Measurements from ENCODE around the gene SRSF10. TPM values are rescaled to one million over a fixed set of nuclear protein-coding genes. Genes with fewer than 3 reads are reported as not detected.
"Not testable (repeated sequence)": the region's sequence is repeated elsewhere in the genome, so short reads cannot be mapped to it uniquely, and the experiment has no call there.

Gene SRSF10
- total RNA-seq, 8 experiments from 2014 or later = 101 to 230 (median 169) TPM

DNA sequence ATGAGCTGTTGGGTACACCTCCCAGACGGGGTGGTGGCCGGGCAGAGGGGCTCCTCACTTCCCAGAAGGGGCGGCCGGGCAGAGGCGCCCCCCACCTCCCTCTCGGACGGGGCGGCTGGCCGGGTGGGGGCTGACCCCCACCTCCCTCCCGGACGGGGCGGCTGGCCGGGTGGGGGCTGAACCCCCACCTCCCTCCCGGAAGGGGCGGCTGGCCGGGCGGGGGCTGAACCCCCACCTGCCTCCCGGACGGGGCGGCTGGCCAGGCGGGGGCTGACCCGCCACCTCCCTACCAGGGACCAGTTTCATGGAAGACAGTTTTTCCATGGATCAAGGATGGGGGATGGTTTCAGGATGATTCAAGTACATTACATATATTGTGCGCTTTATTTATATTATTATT is 6.9 kb upstream of the SRSF10 start:
- H3K4me3 ChIP-seq; H3K4me1 ChIP-seq (replicated peaks in 1 of 2); in situ Hi-C loops (cut with MboI; ENCODE audit: low pct_unique_long_range_greater_than_20kb in 2 of 9, low sequenced_read_pairs in 9 of 9, unreplicated experiment in 9 of 9); H3K27ac ChIP-seq; ATAC-seq (replicated peaks in 6 of 8): not testable (repeated sequence)
- 100% methylated on average over 1 to 4 of the region's 23 CpGs; no CpG with 5 or more reads in 7 of the 10 experiments for WGBS, 10 experiments

DNA sequence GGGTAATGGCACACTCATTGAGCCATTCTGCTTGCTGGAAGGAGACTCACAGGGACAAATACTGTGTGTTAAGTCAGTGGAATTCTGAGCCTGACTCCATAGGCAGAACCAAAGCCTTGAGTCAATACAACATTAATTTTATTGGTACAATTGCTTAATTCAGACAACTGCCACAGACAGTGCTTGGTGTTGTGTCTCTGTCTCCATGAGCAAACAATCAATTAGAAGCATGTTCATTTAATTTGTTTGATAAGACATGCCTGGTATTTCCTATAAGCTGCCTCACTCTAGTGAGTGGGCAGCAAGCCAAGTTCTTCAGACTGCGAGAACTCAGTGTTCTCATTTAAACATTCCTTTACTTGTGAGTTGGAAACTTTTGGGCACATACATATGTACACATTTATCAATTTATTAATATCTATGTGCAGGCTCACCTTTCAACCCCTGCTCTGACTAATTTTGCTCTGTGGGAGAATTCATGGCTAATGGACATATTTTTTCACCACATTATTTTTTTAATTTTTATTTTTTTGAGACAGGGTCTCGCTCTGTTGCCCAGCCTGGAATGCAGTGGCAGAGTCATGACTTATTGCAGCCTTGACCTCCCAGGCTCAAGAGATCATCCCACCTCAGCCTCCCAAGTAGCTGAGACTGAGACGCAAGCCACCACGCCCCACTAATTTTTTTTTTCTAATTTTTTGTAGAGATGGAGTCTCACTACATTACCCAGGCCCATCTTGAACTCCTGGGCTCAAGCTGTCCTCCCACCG is 4.5 kb upstream of the SRSF10 start:
- WGBS, 10 experiments = 0 to 100% (median 87%) methylated on average over 1 to 5 of the region's 5 CpGs
- ATAC-seq (replicated peaks in 6 of 8) = peak in 1 of 8 experiments; percentile 34
- Histone ChIP-seq H3K4me3 (no peak overlapping the region), H3K4me1 (replicated peaks in 1 of 2) (peaks cover 4 to 8% of the 10 kb centered on the region in 2 donors), H3K27ac (no peak overlapping the region)
- in situ Hi-C loops (cut with MboI; ENCODE audit: low pct_unique_long_range_greater_than_20kb in 2 of 9, low sequenced_read_pairs in 9 of 9, unreplicated experiment in 9 of 9) = no loop called here

DNA sequence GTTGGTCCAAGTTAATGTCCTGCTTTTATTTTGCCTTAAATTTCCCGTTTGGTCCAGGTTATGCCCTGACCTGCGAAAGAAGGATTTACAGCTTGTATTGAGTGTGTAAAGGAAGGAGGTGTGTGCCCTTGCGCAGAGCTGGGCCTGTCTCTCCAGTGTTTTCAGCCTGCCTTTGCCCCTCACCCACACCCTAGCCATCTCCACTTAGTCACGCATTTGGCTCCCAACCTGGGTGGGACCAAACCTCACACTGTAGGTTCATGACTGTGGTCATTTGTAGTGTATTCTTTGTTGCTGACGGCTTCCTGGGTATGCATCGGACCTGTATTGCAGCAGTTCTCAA is 572 bp upstream of the SRSF10 start:
- Histone ChIP-seq H3K4me1 (replicated peaks in 1 of 2) (peaks cover 26 to 34% of the 10 kb centered on the region in 2 donors), H3K4me3 (peak overlapping the region; percentile 90 to 94 (median 93)), H3K27ac (peak overlapping the region; percentile 93 to 99)
- in situ Hi-C loops (cut with MboI; ENCODE audit: low pct_unique_long_range_greater_than_20kb in 2 of 9, low sequenced_read_pairs in 9 of 9, unreplicated experiment in 9 of 9) = no loop called here
- WGBS, 10 experiments = 0 to 67% (median 26%) methylated on average over 1 to 6 of the region's 6 CpGs; no CpG with 5 or more reads in 2 of the 10 experiments
- peak; percentile 2 to 69 (median 49) for ATAC-seq (replicated peaks in 6 of 8)

DNA sequence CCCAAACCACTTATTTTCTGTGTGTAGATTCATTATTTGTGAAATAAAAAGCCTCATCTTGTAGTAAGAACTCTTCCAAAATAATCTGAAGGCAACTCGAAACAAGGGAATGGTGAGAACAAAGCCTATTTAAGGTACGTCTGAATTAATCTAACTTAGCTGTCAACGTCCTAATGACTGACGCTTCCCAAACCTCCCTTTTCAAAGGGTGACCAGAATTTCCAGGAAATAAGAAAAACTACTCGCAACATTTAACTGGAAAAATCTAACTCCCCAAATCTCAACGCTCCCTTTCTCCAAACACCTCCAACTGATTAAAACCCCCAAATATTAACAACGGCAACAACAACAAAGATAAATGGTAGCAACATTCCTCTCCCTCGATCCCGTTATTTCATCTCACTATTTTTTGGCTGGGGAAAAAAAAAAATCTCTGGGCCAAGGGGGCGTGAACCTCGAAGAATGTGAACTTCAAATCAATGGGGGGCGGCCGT is 693 bp downstream of the SRSF10 start:
- peak overlapping the region; percentile 98 to 99 for H3K27ac ChIP-seq
- in situ Hi-C loops (cut with MboI; ENCODE audit: low pct_unique_long_range_greater_than_20kb in 2 of 9, low sequenced_read_pairs in 9 of 9, unreplicated experiment in 9 of 9) = no loop called here
- 0 to 3% (median 0%) methylated on average over 1 to 11 of the region's 13 CpGs for WGBS, 10 experiments

DNA sequence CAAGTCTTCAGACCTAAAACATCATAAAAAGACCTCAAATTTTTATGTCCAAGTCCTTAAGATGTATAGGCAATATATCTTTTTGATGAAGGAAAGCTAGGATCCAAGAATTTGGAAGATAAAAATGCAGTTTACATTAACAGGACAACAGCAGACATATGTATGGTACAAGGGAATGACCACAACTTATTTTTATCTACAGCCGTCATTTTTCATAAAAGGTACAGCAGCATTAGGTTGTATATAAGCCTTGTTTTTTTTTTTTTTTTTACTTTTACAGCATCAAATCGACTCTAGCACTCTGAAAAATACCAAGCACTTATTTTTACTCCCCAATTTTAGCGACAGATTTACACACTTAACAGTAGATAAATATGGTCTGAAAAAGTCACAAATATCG is 1.3 kb downstream of the SRSF10 start:
- Histone ChIP-seq H3K27ac (no peak overlapping the region), H3K4me3 (peak overlapping the region; percentile 90 to 94 (median 93)), H3K4me1 (replicated peaks in 1 of 2) (peaks cover 24 to 34% of the 10 kb centered on the region in 2 donors)
- in situ Hi-C loops (cut with MboI; ENCODE audit: low pct_unique_long_range_greater_than_20kb in 2 of 9, low sequenced_read_pairs in 9 of 9, unreplicated experiment in 9 of 9) = no loop called here
- 0 to 5% (median 0%) methylated on average over 2 to 4 of the region's 4 CpGs; no CpG with 5 or more reads in 1 of the 10 experiments for WGBS, 10 experiments
- ATAC-seq (replicated peaks in 6 of 8) = no peak

More for the DNA sequence above, 693 bp downstream of the SRSF10 start:
- Histone ChIP-seq H3K4me3 (peak overlapping the region; percentile 90 to 94 (median 93)), H3K4me1 (replicated peaks in 1 of 2) (peaks cover 25 to 34% of the 10 kb centered on the region in 2 donors)
- ATAC-seq (replicated peaks in 6 of 8) = no peak

DNA sequence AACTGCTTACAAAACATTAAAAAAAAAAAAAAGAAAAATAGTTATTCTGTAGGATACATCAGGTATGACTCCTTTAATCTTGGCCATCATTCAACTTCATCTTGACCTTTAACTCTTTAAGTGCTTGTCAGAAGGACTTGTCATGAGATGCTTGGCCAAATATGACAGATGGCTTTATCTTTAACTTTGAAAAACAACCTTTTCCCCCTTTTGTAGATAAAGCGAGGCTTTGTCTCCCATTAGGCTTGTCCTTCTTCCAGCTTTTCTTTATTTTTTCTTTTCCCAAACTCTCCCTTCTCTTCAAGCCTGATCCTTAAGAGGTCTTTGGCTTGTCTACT is 2.3 kb downstream of the SRSF10 start:
- peaks cover 24 to 34% of the 10 kb centered on the region in 2 donors for H3K4me1 ChIP-seq (replicated peaks in 1 of 2)
- ATAC-seq (replicated peaks in 6 of 8) = no peak
- 45 to 100% (median 97%) methylated on average over 1 of the region's 1 CpG for WGBS, 10 experiments
- peak overlapping the region in 3 of 5 donors; percentile 90 to 93 (median 90) for H3K4me3 ChIP-seq
- in situ Hi-C loops (cut with MboI; ENCODE audit: low pct_unique_long_range_greater_than_20kb in 2 of 9, low sequenced_read_pairs in 9 of 9, unreplicated experiment in 9 of 9) = no loop called here
- no peak overlapping the region for H3K27ac ChIP-seq

DNA sequence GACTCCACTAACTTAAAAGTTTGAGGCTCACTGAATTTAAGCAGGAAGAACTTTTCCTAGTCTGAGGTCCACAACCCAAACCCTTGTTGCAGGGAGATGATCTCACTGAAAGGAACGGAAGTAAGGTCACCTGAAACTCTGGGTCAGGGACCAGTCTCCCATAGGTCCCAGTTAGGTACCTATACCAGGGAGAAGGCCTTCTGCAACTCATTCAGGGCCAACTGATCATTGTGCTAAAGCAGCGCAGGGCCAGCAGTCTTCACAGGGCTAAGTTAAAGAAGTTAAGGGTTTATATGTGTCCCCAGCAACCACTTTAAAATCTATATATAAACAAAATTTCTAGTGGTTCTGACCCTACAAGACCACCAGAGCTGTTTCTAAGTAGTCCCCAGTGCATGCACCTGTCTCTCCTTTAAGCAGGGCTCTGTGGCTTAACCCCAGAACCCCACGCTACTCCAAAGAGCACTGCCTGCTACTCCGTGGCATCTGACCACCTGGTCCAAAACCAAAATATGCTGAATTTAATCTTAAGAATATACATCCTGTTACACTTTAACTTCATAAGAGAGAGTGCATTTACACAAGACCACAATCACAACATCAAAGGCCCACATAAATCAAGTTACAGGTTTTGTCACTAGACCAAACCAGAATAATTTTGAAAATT is 2.8 kb downstream of the SRSF10 start:
- no peak for ATAC-seq (replicated peaks in 6 of 8)
- WGBS, 10 experiments = 38 to 100% (median 81%) methylated on average over 1 to 4 of the region's 4 CpGs; no CpG with 5 or more reads in 2 of the 10 experiments
- peaks cover 24 to 34% of the 10 kb centered on the region in 2 donors for H3K4me1 ChIP-seq (replicated peaks in 1 of 2)
- H3K27ac ChIP-seq = no peak overlapping the region
- in situ Hi-C loops (cut with MboI; ENCODE audit: low pct_unique_long_range_greater_than_20kb in 2 of 9, low sequenced_read_pairs in 9 of 9, unreplicated experiment in 9 of 9) = no loop called here
- no peak overlapping the region for H3K4me3 ChIP-seq

DNA sequence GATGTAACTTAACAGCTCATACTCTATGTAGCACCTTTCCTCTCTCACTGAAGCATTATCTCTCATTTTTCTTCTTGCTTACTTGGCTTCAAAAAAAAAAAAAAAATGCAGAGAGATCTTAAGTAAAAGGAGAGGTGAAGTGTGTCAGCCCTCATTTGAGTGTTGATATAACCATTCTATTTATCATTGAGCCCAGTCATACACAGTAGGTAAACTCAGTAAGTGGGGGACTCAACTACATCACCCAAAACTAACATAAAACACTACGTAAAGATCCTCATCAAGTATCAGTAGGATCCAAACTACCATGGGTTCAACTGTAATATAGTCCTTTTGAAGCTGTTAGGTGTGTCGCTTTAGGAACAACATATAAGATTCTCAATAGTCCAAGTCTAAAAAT is 12.3 kb downstream of the SRSF10 start:
- no peak for ATAC-seq (replicated peaks in 6 of 8)
- 51 to 100% (median 79%) methylated on average over 1 to 2 of the region's 2 CpGs; no CpG with 5 or more reads in 1 of the 10 experiments for WGBS, 10 experiments
- Histone ChIP-seq H3K4me1 (replicated peaks in 1 of 2) (no peaks in the 10 kb centered on the region), H3K4me3 (no peak overlapping the region), H3K27ac (no peak overlapping the region)
- in situ Hi-C loops (cut with MboI; ENCODE audit: low pct_unique_long_range_greater_than_20kb in 2 of 9, low sequenced_read_pairs in 9 of 9, unreplicated experiment in 9 of 9) = no loop called here

DNA sequence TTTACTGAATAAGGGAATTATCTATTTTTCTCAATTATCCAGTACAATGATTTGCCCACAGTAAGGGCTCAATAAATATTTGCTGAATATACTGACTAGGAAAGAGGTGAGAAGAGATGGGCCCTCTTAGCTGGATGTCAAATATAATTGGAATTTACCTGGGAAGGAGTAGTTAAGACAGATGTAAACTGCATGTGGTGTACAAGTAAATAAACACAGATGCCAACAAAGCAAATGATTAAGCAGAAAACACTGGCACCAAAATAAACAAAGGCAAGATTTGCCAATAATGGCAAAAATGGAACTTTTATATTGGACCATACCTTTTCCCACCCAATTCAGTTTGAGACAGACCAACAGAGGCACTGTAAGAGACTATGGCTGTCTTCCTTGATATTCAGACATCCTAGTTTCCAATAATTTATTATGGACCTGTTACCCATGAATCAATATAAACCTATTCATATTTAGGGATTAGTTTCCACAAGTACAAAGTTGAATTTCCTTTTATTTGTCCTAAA is 13.1 kb downstream of the SRSF10 start:
- H3K4me1 ChIP-seq (replicated peaks in 1 of 2) = no peaks in the 10 kb centered on the region
- in situ Hi-C loops (cut with MboI; ENCODE audit: low pct_unique_long_range_greater_than_20kb in 2 of 9, low sequenced_read_pairs in 9 of 9, unreplicated experiment in 9 of 9) = no loop called here
- H3K27ac ChIP-seq = no peak overlapping the region
- ATAC-seq (replicated peaks in 6 of 8) = no peak
- H3K4me3 ChIP-seq = no peak overlapping the region

DNA sequence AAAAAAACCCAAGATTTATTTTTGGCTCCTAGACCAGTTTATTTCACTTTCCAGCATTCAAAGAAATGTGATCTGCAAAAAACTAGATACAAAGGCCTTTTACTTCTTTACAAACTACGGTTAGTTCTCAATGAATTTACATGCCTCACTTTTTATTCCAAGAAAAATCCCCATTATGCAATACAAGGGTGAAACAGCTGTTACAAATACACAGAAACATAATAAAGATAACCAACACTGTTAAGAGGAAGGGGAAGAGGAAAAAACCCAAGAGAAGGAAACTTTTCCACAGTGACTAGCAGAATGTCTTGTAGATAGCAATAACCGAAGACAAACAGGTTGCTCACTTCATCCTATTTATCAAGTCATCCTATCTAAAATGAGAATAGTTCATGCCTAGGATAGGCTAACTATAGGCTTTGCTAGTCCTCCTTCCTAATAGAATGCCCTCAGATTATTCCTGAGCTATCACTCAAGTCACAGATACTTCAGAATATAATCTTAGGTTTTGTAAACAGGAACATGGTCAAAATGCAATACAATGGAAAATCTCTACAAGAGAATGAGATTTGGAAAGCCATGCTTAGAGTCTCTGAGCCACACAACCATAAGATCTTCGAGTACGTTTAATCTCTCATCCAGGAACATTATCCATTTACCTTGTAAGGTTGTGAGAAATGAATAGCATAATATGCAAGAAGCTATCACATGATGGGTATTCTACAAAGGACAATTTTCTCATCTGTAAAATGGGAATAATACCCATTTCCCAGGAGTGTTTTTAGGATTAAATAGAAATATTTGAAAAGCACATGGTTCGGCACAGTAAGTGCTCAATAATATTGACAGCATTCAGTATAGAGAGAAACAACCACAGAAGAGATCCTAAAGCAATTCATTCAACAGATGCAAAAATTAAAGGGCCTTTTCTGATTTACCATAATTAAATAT is 15.1 kb downstream of the SRSF10 start:
- in situ Hi-C loops (cut with MboI; ENCODE audit: low pct_unique_long_range_greater_than_20kb in 2 of 9, low sequenced_read_pairs in 9 of 9, unreplicated experiment in 9 of 9) = no loop called here
- Histone ChIP-seq H3K4me3 (no peak overlapping the region), H3K4me1 (replicated peaks in 1 of 2) (peaks cover 3 to 6% of the 10 kb centered on the region in 2 donors), H3K27ac (no peak overlapping the region)
- WGBS, 10 experiments = 70 to 96% (median 89%) methylated on average over 3 to 5 of the region's 5 CpGs; no CpG with 5 or more reads in 1 of the 10 experiments
- ATAC-seq (replicated peaks in 6 of 8) = no peak

DNA sequence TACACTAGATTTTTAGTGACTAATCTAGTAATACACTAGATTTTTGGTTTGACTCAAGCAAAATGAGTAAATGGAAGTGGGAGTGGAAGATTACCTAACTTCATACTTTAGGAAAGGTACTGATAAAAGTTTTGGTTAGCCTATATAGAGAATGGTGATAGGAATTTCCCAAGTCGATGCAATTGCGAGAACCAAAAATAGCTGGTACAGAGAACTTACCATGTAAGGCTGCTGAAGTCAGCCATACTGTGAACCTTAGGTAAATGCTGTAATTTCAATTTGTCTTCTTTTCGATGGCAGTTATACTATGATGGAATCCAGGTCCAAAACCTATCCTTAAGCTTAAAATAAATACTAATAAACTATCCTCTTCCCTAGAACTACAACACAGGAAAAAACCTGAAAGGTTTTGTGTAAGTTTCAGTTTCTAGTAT is 15.9 kb downstream of the SRSF10 start:
- no peak for ATAC-seq (replicated peaks in 6 of 8)
- peaks cover 3 to 6% of the 10 kb centered on the region in 2 donors for H3K4me1 ChIP-seq (replicated peaks in 1 of 2)
- WGBS, 10 experiments = 81 to 100% (median 95%) methylated on average over 1 to 3 of the region's 3 CpGs; no CpG with 5 or more reads in 2 of the 10 experiments
- no peak overlapping the region for H3K27ac ChIP-seq
- in situ Hi-C loops (cut with MboI; ENCODE audit: low pct_unique_long_range_greater_than_20kb in 2 of 9, low sequenced_read_pairs in 9 of 9, unreplicated experiment in 9 of 9) = no loop called here
- H3K4me3 ChIP-seq = no peak overlapping the region

DNA sequence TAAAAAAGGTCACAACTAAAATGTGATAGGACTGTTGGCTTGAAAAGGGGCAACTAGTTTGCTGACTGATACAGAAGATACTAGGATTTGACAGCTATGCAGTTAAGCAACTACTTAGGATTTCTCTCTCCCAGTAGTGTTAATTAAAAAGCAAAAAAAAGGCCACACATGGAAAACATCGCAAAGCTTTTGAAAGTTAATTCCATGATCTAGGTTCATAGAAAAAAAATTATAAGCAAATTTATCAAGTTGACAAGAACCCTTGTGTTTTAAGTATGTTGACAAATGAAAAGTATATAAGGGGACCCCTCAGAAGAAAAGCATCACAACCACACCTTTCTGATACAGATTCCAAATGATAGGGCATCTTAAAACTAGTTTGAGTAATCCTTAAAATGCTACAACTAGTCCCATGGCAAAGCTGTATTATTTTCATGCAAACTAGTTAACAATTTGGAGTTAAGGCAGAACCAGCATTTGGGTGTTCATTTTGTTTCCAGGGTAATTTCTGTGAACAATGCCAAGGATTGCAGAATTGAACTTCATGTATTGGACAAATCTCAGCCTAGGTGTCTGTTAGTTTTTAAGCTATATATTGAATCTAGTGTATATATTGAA is 16.4 kb downstream of the SRSF10 start:
- in situ Hi-C loops (cut with MboI; ENCODE audit: low pct_unique_long_range_greater_than_20kb in 2 of 9, low sequenced_read_pairs in 9 of 9, unreplicated experiment in 9 of 9) = no loop called here
- no peak overlapping the region for H3K4me3 ChIP-seq
- no peak for ATAC-seq (replicated peaks in 6 of 8)
- WGBS, 10 experiments = 25 to 100% (median 86%) methylated on average over 1 of the region's 1 CpG; no CpG with 5 or more reads in 2 of the 10 experiments
- H3K4me1 ChIP-seq (replicated peaks in 1 of 2) = peaks cover 3 to 6% of the 10 kb centered on the region in 2 donors
- no peak overlapping the region for H3K27ac ChIP-seq

Measured in motor neuron (in vitro differentiated cells).